ENCODE data around the gene PHYHD1.
A peak's percentile ranks its signal among the peaks of the same experiment; 100 is the strongest.

Gene PHYHD1

GRCh38 chr9:128901379-128901778 is 19.4 kb upstream of the PHYHD1 start:
- Histone ChIP-seq H3K9ac (ENCODE audit: low read length) (no peak overlapping the region), H4K20me1 (ENCODE audit: insufficient read depth, low read length) (no peaks in the 10 kb centered on the region), H3K79me2 (ENCODE audit: low read length) (peaks cover 43% of the 10 kb centered on the region), H2AFZ (ENCODE audit: low read length) (no peak overlapping the region), H3K36me3 (replicated peaks; ENCODE audit: insufficient read depth, low read length) (no peaks in the 10 kb centered on the region), H3K27ac (ENCODE audit: low read length) (no peak overlapping the region; the same call in 1 of the 2 replicates), H3K4me1 (ENCODE audit: low read length) (peaks cover 35% of the 10 kb centered on the region), H3F3A (ENCODE audit: insufficient read depth, low read length) (peaks cover 5% of the 10 kb centered on the region), H3K4me2 (ENCODE audit: low read depth, low read length) (no peak overlapping the region), H3K9me2 (replicated peaks; ENCODE audit: insufficient read depth, low read length) (no peaks in the 10 kb centered on the region), H3K27me3 (replicated peaks; ENCODE audit: insufficient read depth, low read length) (no peaks in the 10 kb centered on the region), H3K4me3 (ENCODE audit: low read length) (no peak overlapping the region), H3K9me3 (replicated peaks; ENCODE audit: insufficient read depth, low read length) (no peaks in the 10 kb centered on the region)
- no peak for DNase-seq
- TF ChIP-seq CTCF (IDR thresholded peaks at IDR 0.05; ENCODE audit: low read length): no peak

- no peaks in the 10 kb centered on the region for H4K20me1 ChIP-seq (ENCODE audit: insufficient read depth, low read length)
- DNase-seq: no peak
- H3K9ac ChIP-seq (ENCODE audit: low read length): peak overlapping the region; percentile 26; the same call in 1 of the 2 replicates
- peaks cover 5% of the 10 kb centered on the region for H3F3A ChIP-seq (ENCODE audit: insufficient read depth, low read length)
- H3K4me3 ChIP-seq (ENCODE audit: low read length): peak overlapping the region; percentile 23; the same call in 1 of the 2 replicates
- no peaks in the 10 kb centered on the region for H3K9me3 ChIP-seq (replicated peaks; ENCODE audit: insufficient read depth, low read length)
- peak overlapping the region; percentile 64; the same call in 1 of the 2 replicates for H3K27ac ChIP-seq (ENCODE audit: low read length)
- H3K36me3 ChIP-seq (replicated peaks; ENCODE audit: insufficient read depth, low read length): no peaks in the 10 kb centered on the region
- H3K9me2 ChIP-seq (replicated peaks; ENCODE audit: insufficient read depth, low read length): no peaks in the 10 kb centered on the region
- peak overlapping the region; percentile 55 for H2AFZ ChIP-seq (ENCODE audit: low read length)
- no peak for TF ChIP-seq EZH2phosphoT487 (IDR thresholded peaks at IDR 0.05; ENCODE audit: low read length)
- no peak for TF ChIP-seq CTCF (IDR thresholded peaks at IDR 0.05; ENCODE audit: low read length)
- no peak for TF ChIP-seq EZH2 (optimal IDR thresholded peaks at IDR 0.05; ENCODE audit: low read depth, low read length)
- H3K79me2 ChIP-seq (ENCODE audit: low read length): peaks cover 44% of the 10 kb centered on the region
- H3K4me2 ChIP-seq (ENCODE audit: low read depth, low read length): peak overlapping the region; percentile 80
- peaks cover 35% of the 10 kb centered on the region for H3K4me1 ChIP-seq (ENCODE audit: low read length)
- H3K27me3 ChIP-seq (replicated peaks; ENCODE audit: insufficient read depth, low read length): no peaks in the 10 kb centered on the region
Measured at GRCh38 chr9:128901822-128902221, 19.0 kb upstream of the PHYHD1 start.

- no peaks in the 10 kb centered on the region for H3K9me2 ChIP-seq (replicated peaks; ENCODE audit: insufficient read depth, low read length)
- H3F3A ChIP-seq (ENCODE audit: insufficient read depth, low read length): peaks cover 5% of the 10 kb centered on the region
- DNase-seq: peak; percentile 83
- no peaks in the 10 kb centered on the region for H3K9me3 ChIP-seq (replicated peaks; ENCODE audit: insufficient read depth, low read length)
- peak overlapping the region; percentile 80 for H3K4me2 ChIP-seq (ENCODE audit: low read depth, low read length)
- H3K79me2 ChIP-seq (ENCODE audit: low read length): peaks cover 41% of the 10 kb centered on the region
- H3K27ac ChIP-seq (ENCODE audit: low read length): peak overlapping the region; percentile 64; the same call in 1 of the 2 replicates
- peak overlapping the region; percentile 35; the same call in 1 of the 2 replicates for H3K9ac ChIP-seq (ENCODE audit: low read length)
- no peak for TF ChIP-seq EZH2phosphoT487 (IDR thresholded peaks at IDR 0.05; ENCODE audit: low read length)
- no peak for TF ChIP-seq CTCF (IDR thresholded peaks at IDR 0.05; ENCODE audit: low read length)
- no peak for TF ChIP-seq EZH2 (optimal IDR thresholded peaks at IDR 0.05; ENCODE audit: low read depth, low read length)
- no peaks in the 10 kb centered on the region for H3K36me3 ChIP-seq (replicated peaks; ENCODE audit: insufficient read depth, low read length)
- H3K4me1 ChIP-seq (ENCODE audit: low read length): peaks cover 35% of the 10 kb centered on the region
- H3K4me3 ChIP-seq (ENCODE audit: low read length): peak overlapping the region; percentile 23; the same call in 1 of the 2 replicates
- no peaks in the 10 kb centered on the region for H4K20me1 ChIP-seq (ENCODE audit: insufficient read depth, low read length)
- peak overlapping the region; percentile 55 for H2AFZ ChIP-seq (ENCODE audit: low read length)
- H3K27me3 ChIP-seq (replicated peaks; ENCODE audit: insufficient read depth, low read length): no peaks in the 10 kb centered on the region
Measured at GRCh38 chr9:128902351-128903078, 18.3 kb upstream of the PHYHD1 start.
